Chondrocyte (in vitro differentiated cells): ENCODE results near the gene ZNF99. TPM values are rescaled to one million over a fixed set of nuclear protein-coding genes. Genes with fewer than 3 reads are reported as not detected.
"Not testable (repeated sequence)": the region's sequence is repeated elsewhere in the genome, so short reads cannot be mapped to it uniquely, and the experiment has no call there.

Experiments used
- DNase-seq: peaks from one replicate; pipeline ENCODE4 v3.0.0; 2021; ENCODE audit warnings: mixed read lengths, low spot score
- H3K27ac Mint-ChIP-seq: one replicate; pipeline ENCODE4 v1.8.0; 2021; ENCODE audit warnings: mild to moderate bottlenecking, moderate library complexity, mixed read lengths; ENCODE audit not compliant: unreplicated experiment
- H3K27me3 Mint-ChIP-seq: 2 replicates; pipeline ENCODE4 v1.8.0; 2021; ENCODE audit warnings: low read depth, mixed read lengths
- H3K36me3 Mint-ChIP-seq: 2 replicates; pipeline ENCODE4 v1.8.0; 2021; ENCODE audit warnings: low read depth, mixed read lengths
- H3K4me1 Mint-ChIP-seq: 2 replicates; pipeline ENCODE4 v1.8.0; 2021; ENCODE audit warnings: low read depth, mild to moderate bottlenecking, mixed read lengths
- H3K4me3 Mint-ChIP-seq: one replicate; pipeline ENCODE4 v1.8.0; 2021; ENCODE audit warnings: mild to moderate bottlenecking, moderate library complexity, mixed read lengths; ENCODE audit not compliant: unreplicated experiment
- H3K9me3 Mint-ChIP-seq: 2 replicates; pipeline ENCODE4 v1.8.0; 2021; ENCODE audit warnings: low read depth, mixed read lengths
- total RNA-seq: library from RNA; stranded (reverse); gene quantifications from 3 replicates; pipeline ENCODE4 v1.2.1, GENCODE V29; 2021
- TF ChIP-seq, protein P1 (sequence below): fragments of 200-600 bp; sonication (generic); IDR thresholded peaks from 2 replicates; pipeline ENCODE4 v1.5.0; 2021; ENCODE audit warnings: antibody characterized with exemption, mild to moderate bottlenecking, moderate library complexity

The ZNF99 gene
- total RNA-seq, 1 donor from 2014 or later, result not detected

GRCh38 chr19:22806418-22806817 lies 22.5 kb upstream of the ZNF99 start:
- no peak for DNase-seq
- Mint-ChIP-seq H3K4me3 (no peak overlapping the region), H3K9me3 (peaks cover 49% of the 10 kb centered on the region), H3K36me3 (no peaks in the 10 kb centered on the region), H3K27ac (no peak overlapping the region), H3K27me3 (no peaks in the 10 kb centered on the region), H3K4me1 (no peaks in the 10 kb centered on the region)
- TF ChIP-seq, protein P1, sequence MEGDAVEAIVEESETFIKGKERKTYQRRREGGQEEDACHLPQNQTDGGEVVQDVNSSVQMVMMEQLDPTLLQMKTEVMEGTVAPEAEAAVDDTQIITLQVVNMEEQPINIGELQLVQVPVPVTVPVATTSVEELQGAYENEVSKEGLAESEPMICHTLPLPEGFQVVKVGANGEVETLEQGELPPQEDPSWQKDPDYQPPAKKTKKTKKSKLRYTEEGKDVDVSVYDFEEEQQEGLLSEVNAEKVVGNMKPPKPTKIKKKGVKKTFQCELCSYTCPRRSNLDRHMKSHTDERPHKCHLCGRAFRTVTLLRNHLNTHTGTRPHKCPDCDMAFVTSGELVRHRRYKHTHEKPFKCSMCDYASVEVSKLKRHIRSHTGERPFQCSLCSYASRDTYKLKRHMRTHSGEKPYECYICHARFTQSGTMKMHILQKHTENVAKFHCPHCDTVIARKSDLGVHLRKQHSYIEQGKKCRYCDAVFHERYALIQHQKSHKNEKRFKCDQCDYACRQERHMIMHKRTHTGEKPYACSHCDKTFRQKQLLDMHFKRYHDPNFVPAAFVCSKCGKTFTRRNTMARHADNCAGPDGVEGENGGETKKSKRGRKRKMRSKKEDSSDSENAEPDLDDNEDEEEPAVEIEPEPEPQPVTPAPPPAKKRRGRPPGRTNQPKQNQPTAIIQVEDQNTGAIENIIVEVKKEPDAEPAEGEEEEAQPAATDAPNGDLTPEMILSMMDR, result no peak

DNA sequence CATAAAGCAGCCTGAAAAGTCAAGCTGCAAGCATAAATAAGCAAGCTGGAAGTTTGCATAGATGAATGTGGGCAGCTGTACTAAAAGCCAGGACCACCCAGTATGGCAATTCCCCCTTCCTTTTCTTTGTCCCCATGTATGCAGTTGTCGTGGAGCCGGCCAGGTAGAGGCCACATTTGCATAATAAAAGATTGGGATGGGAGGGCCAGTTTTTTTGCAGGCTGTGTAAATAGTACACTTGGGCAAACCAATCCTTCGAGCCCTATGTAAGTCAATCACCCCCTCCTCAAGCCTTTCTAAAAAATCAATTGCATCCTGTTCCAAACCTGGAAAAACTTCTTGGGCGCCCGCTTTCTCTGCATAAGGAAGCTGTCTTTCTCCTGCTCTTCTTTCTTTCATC lies 13.1 kb upstream of the ZNF99 start:
- H3K27me3 Mint-ChIP-seq, result no peaks in the 10 kb centered on the region
- H3K9me3 Mint-ChIP-seq, result peaks cover 56% of the 10 kb centered on the region
- no peak overlapping the region for H3K4me3 Mint-ChIP-seq
- H3K27ac Mint-ChIP-seq, result no peak overlapping the region
- H3K4me1 Mint-ChIP-seq, result no peaks in the 10 kb centered on the region
- peaks cover 10% of the 10 kb centered on the region for H3K36me3 Mint-ChIP-seq
- TF ChIP-seq, protein P1, result no peak
- DNase-seq, result no peak

GRCh38 chr19:22792863-22793262 lies 8.9 kb upstream of the ZNF99 start:
- H3K4me1 Mint-ChIP-seq, H3K27me3 Mint-ChIP-seq, DNase-seq, H3K36me3 Mint-ChIP-seq, H3K27ac Mint-ChIP-seq, H3K4me3 Mint-ChIP-seq: not testable (repeated sequence)
- H3K9me3 Mint-ChIP-seq, result peaks cover 53% of the 10 kb centered on the region

- DNase-seq, result no peak
Measured at GRCh38 chr19:22735911-22736645, 47.9 kb downstream of the ZNF99 start.

GRCh38 chr19:22733691-22734090 lies 50.3 kb downstream of the ZNF99 start:
- peaks cover 87% of the 10 kb centered on the region for H3K9me3 Mint-ChIP-seq
- no peak for DNase-seq
- H3K27ac Mint-ChIP-seq, result no peak overlapping the region
- H3K27me3 Mint-ChIP-seq, result no peaks in the 10 kb centered on the region
- no peak overlapping the region for H3K4me3 Mint-ChIP-seq
- TF ChIP-seq, protein P1, result no peak
- no peaks in the 10 kb centered on the region for H3K36me3 Mint-ChIP-seq
- no peaks in the 10 kb centered on the region for H3K4me1 Mint-ChIP-seq

More at GRCh38 chr19:22735911-22736645, 47.9 kb downstream of the ZNF99 start:
- Mint-ChIP-seq H3K9me3 (peaks cover 89% of the 10 kb centered on the region), H3K27me3 (no peaks in the 10 kb centered on the region), H3K4me1 (no peaks in the 10 kb centered on the region), H3K36me3 (peaks cover 3% of the 10 kb centered on the region), H3K27ac (no peak overlapping the region), H3K4me3 (no peak overlapping the region)
- TF ChIP-seq, protein P1, result no peak

- peaks cover 81% of the 10 kb centered on the region for H3K9me3 Mint-ChIP-seq
Measured at GRCh38 chr19:22728214-22728613, 55.7 kb downstream of the ZNF99 start.

DNA sequence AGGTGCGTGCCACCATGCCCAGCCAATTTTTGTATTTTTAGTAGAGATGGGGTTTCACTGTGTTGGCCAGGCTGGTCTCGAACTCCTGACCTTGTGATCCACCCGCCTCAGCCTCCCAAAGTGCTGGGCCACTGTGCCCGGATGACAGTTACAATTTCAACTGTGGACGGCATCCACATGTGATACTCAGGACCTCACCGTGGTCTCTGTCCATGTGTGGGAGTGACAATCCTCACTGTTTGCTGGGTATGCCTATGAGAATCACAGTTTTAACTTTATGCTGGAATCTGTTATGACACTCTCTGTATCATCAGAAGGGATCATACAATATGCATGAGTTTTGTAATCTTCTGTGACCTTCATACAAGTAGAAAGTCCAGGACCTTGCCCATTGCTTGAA lies 62.4 kb downstream of the ZNF99 start:
- DNase-seq, H3K36me3 Mint-ChIP-seq, H3K4me1 Mint-ChIP-seq, H3K27ac Mint-ChIP-seq, H3K27me3 Mint-ChIP-seq, H3K4me3 Mint-ChIP-seq: not testable (repeated sequence)
- H3K9me3 Mint-ChIP-seq, result peaks cover 81% of the 10 kb centered on the region

More at GRCh38 chr19:22728214-22728613, 55.7 kb downstream of the ZNF99 start:
- not testable (repeated sequence) for DNase-seq, H3K27ac Mint-ChIP-seq, H3K4me3 Mint-ChIP-seq, H3K36me3 Mint-ChIP-seq, H3K4me1 Mint-ChIP-seq, H3K27me3 Mint-ChIP-seq
